Esophagus (tissue), 2 donors: ENCODE results near the gene ACCS. TPM values are rescaled to one million over a fixed set of nuclear protein-coding genes. Genes with fewer than 3 reads are reported as not detected.

Experiments
- H3K27ac ChIP-seq, 2 donors: one replicate each; pipeline ENCODE4 v1.5.1; 2013; ENCODE audit warnings: low read depth in 2 of 2, mild to moderate bottlenecking in 2 of 2, inconsistent platforms in 1 of 2, low read length in 1 of 2, moderate library complexity in 1 of 2
- H3K27me3 ChIP-seq, 2 donors: one replicate each; pipeline ENCODE4 v1.6.1; 2013; ENCODE audit warnings: low read length in 2 of 2, control low read depth in 1 of 2, mild to moderate bottlenecking in 1 of 2; ENCODE audit not compliant: insufficient read depth in 2 of 2, control insufficient read depth in 1 of 2
- H3K36me3 ChIP-seq, 2 donors: one replicate each; pipeline ENCODE4 v1.6.1; 2013; ENCODE audit warnings: low read length in 1 of 2; ENCODE audit not compliant: control insufficient read depth in 2 of 2, insufficient read depth in 2 of 2
- H3K4me1 ChIP-seq, 2 donors: one replicate each; pipeline ENCODE4 v1.6.1; 2013; ENCODE audit warnings: low read length in 1 of 2; ENCODE audit not compliant: control insufficient read depth in 2 of 2, insufficient read depth in 2 of 2
- H3K4me3 ChIP-seq, 2 donors: one replicate each; pipeline ENCODE4 v1.5.1; 2013; ENCODE audit warnings: low read length in 2 of 2, mild to moderate bottlenecking in 2 of 2, low read depth in 1 of 2, moderate library complexity in 1 of 2
- H3K9me3 ChIP-seq, 2 donors: one replicate each; pipeline ENCODE4 v1.6.1; 2013; ENCODE audit warnings: mild to moderate bottlenecking in 2 of 2, low read depth in 1 of 2, low read length in 1 of 2, moderate library complexity in 1 of 2; ENCODE audit not compliant: control insufficient read depth in 2 of 2, insufficient read depth in 1 of 2
- WGBS, 2 donors: extraction: QIAGEN DNeasy Blood & Tissue Kit; methylation state at CpG; one replicate each; pipeline ENCODE4 v1.1.7; 2013; 5-methylcytosine and 5-hydroxymethylcytosine counted together
- polyA plus RNA-seq, 2 donors: library from polyadenylated mRNA; stranded (reverse); fragments of 200-250 nt; gene quantifications; one replicate each; pipeline ENCODE4 v1.2.3, GENCODE V29; 2013
- donor health status: healthy with polysubstance abuse.
- donor health status: Bipolar disorder and iron deficiency.

The ACCS gene
- polyA plus RNA-seq, 2 donors: 6.5 to 28.7 TPM

DNA sequence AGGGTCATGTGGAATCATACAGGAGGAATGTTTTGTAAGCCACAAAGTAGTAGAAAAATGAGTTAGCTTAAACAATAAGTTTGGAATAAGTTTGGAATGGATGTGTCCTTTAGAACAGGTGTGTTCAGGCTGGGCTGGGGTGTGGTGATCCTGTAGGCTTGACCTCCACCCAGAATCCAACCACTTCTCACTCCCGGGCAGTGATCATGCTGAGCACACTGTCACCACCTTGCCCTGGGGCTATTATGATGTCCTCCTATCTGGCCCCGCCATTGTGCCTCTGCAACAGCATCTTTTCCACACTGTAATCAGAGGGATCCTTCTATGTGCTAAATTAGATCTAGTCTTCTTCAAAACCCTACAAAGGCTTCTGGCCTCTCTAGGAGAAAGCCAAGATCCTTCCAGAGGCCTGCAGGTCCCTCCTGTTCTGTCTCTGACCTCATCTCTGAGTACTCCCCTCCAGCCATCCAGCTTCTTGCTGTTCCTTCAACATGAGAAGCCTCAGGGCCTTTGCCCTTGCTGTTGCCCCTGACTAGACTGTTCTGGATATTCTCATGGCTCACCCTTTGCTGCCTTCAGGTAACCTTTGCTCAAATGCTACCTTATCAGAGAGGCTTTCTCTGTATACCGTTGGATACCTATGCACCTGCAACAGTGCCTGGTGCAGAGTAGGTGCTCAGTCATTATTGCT is 37.1 kb upstream of the ACCS start:
- no peak overlapping the region for H3K27ac ChIP-seq

DNA sequence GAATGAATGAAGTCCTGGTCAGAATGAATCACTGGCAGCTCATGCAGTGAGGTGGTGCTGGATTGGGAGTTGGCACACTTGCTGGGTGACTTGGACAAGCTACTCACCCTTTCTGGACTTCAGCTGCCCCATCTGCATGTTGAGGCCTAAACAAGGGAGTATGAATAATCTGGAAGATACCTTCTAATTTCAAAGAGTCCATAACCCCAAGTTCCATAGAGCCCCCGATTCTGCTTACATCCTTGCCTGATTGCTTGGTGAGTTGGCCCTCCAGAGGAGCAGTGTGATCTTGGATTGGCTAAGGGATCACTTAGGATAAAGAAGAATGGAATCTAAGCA is 36.6 kb upstream of the ACCS start:
- H3K4me1 ChIP-seq: no peaks in the 10 kb centered on the region
- no peaks in the 10 kb centered on the region for H3K9me3 ChIP-seq
- H3K36me3 ChIP-seq: no peaks in the 10 kb centered on the region
- no peak overlapping the region for H3K4me3 ChIP-seq
- 72 to 88% methylated on average over 1 of the region's 1 CpG for WGBS, 2 donors
- H3K27me3 ChIP-seq: no peaks in the 10 kb centered on the region
- no peak overlapping the region for H3K27ac ChIP-seq

More for the DNA sequence above, 37.1 kb upstream of the ACCS start:
- 74 to 82% methylated on average over 3 of the region's 3 CpGs for WGBS, 2 donors
- H3K27me3 ChIP-seq: no peaks in the 10 kb centered on the region
- H3K4me1 ChIP-seq: no peaks in the 10 kb centered on the region
- no peaks in the 10 kb centered on the region for H3K9me3 ChIP-seq
- H3K4me3 ChIP-seq: no peak overlapping the region
- no peaks in the 10 kb centered on the region for H3K36me3 ChIP-seq

DNA sequence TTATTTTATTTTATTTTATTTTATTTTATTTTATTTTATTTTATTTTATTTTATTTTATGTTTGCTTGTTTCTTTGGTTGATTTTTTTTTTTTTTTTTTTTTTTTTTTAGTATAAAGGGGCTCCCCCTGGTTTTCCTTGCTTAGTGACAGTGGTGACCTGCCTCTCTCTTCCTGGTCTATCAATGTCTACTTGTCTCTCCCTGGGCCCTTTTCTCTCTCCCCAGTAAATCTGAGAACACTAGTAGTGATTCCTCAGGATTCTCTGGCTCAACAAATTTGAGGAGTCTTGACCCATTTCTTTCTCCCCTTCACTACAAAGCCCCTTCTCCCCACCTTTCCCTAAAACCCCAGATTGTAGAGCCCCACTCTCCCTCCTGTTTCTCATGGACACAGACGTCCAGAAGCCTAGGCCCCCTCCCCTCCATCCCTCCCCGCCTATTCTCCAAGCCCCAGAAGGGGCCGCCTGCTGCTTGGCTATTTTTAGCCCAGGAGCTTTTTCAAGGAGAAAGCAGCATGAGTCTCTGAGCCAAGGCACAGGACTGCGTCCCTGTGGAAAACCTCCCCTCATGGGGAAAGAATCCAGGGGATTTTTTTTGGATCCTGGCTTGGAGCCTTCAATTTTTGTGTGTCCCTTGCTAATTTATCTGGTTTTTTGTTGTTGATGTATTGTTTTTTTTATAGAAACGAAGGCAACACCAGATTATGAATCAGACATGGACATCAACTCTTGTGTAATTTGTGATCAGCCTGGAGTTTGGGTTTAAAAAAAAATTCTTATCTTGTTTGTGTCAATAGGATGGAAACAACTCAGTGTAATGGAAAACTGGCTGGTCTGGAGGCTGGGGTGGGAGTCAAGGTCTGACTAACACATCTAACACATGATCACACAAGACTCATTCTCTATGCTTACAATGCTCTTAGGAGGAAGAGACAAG is 35.8 kb upstream of the ACCS start:
- H3K27me3 ChIP-seq: no peaks in the 10 kb centered on the region
- no peak overlapping the region for H3K4me3 ChIP-seq
- H3K4me1 ChIP-seq: no peaks in the 10 kb centered on the region
- H3K9me3 ChIP-seq: no peaks in the 10 kb centered on the region
- H3K36me3 ChIP-seq: no peaks in the 10 kb centered on the region
- 28 to 39% methylated on average over 5 of the region's 5 CpGs for WGBS, 2 donors
- H3K27ac ChIP-seq: peak overlapping the region; percentile 23 to 29

DNA sequence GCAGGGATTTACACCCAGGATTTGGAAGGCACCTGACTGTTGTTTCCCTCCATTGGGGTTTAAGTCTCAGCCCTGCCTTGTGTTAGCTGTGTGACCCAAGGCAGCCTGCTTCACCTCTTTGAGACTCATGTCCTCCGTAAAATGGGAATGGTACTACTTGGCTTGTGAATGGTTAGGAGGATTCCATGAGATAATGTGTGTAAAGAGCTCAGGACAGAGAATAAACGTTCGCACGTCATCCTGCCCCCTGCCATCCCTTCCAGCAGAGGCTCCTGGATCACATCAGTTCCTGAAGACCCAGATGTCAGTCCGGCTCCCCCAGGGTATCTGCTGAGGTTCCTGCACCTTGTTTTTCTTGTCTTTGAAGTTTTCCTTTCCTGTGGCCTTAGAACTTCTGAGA is 35.1 kb upstream of the ACCS start:
- no peaks in the 10 kb centered on the region for H3K27me3 ChIP-seq
- no peaks in the 10 kb centered on the region for H3K9me3 ChIP-seq
- no peak overlapping the region for H3K4me3 ChIP-seq
- H3K4me1 ChIP-seq: no peaks in the 10 kb centered on the region
- H3K36me3 ChIP-seq: no peaks in the 10 kb centered on the region
- 62 to 71% methylated on average over 5 of the region's 5 CpGs for WGBS, 2 donors
- H3K27ac ChIP-seq: peak overlapping the region; percentile 1 to 29

DNA sequence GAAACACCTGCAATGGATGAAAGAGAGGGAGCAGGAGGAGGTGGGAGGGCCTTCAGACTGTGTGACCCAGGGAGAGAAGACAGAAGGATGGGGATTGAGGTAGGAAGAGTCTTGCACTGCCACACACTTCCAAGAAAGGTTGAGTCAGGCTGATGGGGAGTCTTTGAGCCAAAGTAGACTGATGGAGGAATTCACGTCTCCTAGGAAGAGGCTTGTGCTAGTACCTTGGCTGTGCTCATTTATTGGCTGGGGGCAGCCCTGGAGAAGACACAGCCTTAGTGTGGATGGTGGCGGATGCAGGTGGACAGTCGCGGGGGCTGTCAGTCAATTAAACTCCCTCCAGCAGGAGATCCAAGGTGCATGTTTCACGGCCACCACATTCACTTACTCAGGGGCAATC is 34.5 kb upstream of the ACCS start:
- no peak overlapping the region for H3K27ac ChIP-seq
- no peaks in the 10 kb centered on the region for H3K27me3 ChIP-seq
- 94 to 95% methylated on average over 5 of the region's 5 CpGs for WGBS, 2 donors
- no peaks in the 10 kb centered on the region for H3K9me3 ChIP-seq
- H3K36me3 ChIP-seq: no peaks in the 10 kb centered on the region
- no peak overlapping the region for H3K4me3 ChIP-seq
- no peaks in the 10 kb centered on the region for H3K4me1 ChIP-seq

DNA sequence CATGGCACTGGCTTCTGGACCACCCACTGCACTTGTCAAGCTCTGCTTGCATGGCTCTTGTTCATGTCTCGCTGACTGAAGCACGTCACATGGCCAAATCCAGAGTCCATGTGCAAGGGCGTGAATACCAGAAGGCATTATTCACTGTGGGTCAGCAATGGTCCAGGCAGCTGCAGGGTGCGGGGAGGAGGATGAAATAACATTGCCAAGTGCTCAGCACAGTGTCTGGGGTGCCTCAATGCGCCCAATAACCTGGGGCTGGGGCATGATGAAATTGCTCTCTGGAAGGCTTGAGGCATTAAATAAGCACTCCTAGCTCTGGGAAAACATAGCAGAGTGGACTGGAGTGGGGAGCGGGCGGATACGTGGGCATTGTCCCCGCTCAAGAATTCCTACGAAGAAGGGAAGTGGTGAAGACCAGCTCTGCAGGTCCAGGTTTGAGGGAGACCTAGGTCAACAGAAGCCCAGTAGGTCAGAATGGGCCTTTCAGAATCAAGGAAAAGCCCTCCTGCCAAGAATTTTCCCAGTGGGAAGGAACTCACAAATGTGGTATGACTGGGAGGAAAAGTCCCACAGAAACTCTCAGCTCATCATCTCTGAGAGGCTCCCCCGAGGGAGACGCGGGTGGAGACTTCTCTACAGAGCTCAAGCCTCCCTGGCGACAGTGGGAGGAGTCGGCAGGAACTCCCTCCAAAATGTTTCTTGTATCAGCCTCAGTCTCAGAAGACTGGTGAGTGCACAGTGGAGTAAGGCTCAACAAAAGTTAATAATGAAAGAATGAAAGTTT is 33.6 kb upstream of the ACCS start:
- Histone ChIP-seq H3K27me3 (no peaks in the 10 kb centered on the region), H3K27ac (no peak overlapping the region), H3K4me3 (no peak overlapping the region), H3K36me3 (no peaks in the 10 kb centered on the region), H3K4me1 (no peaks in the 10 kb centered on the region), H3K9me3 (no peaks in the 10 kb centered on the region)
- 71 to 74% methylated on average over 15 of the region's 15 CpGs for WGBS, 2 donors

DNA sequence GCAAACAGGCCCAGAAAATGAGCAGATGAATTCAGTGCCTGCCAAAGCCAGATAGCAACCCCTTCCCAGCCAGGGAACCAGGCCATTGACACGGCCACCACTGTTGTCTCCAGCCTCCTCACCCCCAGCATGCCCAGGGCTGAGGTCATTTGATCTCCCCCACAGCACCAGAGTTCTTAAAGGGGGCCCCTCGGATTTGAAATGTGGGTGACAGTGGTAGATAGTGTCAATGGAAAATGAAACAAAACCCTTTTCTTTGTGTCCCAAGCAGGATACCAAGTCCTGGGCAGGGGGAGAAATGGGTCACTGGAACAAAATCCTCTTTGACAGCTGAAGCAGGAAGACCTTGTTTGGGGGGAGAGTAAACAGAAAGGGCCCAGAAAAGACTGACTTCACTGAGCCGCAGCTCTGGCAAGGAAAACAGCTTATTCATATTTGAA is 32.6 kb upstream of the ACCS start:
- H3K27ac ChIP-seq: no peak overlapping the region
- WGBS, 2 donors: 41 to 45% methylated on average over 3 of the region's 3 CpGs

DNA sequence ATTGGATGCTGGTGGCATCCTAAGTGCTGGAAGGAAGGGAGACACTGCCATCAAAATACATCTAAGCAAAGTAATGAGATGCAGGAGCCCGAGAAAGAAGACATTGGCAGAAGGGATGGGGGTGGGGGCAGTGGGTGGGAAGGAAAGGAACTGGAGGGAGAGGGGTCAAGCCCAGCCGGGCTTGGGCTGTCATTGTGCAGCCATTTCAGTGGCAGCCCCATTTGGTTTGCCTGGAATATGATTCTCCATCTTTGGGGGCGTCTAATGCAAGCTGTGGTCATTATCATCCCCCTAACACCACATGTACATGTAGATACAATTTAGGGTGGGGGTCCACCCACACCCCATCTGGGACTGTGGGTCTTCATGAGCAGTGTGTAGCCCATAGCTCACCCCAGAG is 32.2 kb upstream of the ACCS start:
- Histone ChIP-seq H3K36me3 (no peaks in the 10 kb centered on the region), H3K27ac (no peak overlapping the region), H3K4me1 (no peaks in the 10 kb centered on the region), H3K9me3 (no peaks in the 10 kb centered on the region), H3K27me3 (no peaks in the 10 kb centered on the region), H3K4me3 (no peak overlapping the region)
- WGBS, 2 donors: 48 to 52% methylated on average over 3 of the region's 3 CpGs

More for the DNA sequence above, 32.6 kb upstream of the ACCS start:
- Histone ChIP-seq H3K27me3 (no peaks in the 10 kb centered on the region), H3K9me3 (no peaks in the 10 kb centered on the region), H3K36me3 (no peaks in the 10 kb centered on the region), H3K4me3 (no peak overlapping the region), H3K4me1 (no peaks in the 10 kb centered on the region)

DNA sequence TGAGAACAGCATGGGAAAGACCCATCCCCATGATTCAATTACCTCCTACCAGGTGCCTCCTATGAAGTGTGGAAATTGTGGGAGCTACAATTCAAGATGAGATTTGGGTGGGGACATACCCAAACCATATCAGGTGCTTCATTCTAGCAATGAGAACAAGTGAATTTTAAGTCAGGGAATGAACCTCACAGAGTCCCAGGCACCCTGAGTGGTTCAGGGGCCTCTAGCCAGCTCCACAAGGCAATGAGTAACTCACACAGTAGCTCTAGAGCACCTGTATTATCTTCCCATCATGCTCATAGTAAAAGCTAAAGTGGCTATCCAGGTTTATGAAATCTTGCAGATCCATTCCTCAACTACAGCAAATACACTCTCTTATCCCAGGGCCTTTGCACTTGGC is 31.4 kb upstream of the ACCS start:
- no peak overlapping the region for H3K4me3 ChIP-seq
- H3K36me3 ChIP-seq: no peaks in the 10 kb centered on the region
- no peaks in the 10 kb centered on the region for H3K27me3 ChIP-seq
- H3K4me1 ChIP-seq: no peaks in the 10 kb centered on the region
- no peaks in the 10 kb centered on the region for H3K9me3 ChIP-seq
- H3K27ac ChIP-seq: no peak overlapping the region
